Vagina (tissue), 2 donors: ENCODE measurements around the gene CLEC2A. TPM values are rescaled to one million over a fixed set of nuclear protein-coding genes. Genes with fewer than 3 reads are reported as not detected.
A peak's percentile ranks its signal among the peaks of the same experiment; 100 is the strongest.
"Not testable (repeated sequence)": the region's sequence is repeated elsewhere in the genome, so short reads cannot be mapped to it uniquely, and the experiment has no call there.

Source experiments
- DNase-seq, 2 donors: peaks; one replicate each; pipeline ENCODE4 v3.0.0-alpha.2; 2017; ENCODE audit errors: extremely low spot score in 2 of 2
- H3K27ac ChIP-seq: fragments of 200-600 bp; sonication (generic); one replicate; pipeline ENCODE4 v1.5.1; 2019
- H3K27me3 ChIP-seq: fragments of 200-600 bp; sonication (generic); one replicate; pipeline ENCODE4 v1.5.1; 2019
- H3K36me3 ChIP-seq, 2 donors: fragments of 200-600 bp; sonication (generic); one replicate each; pipeline ENCODE4 v1.5.1; 2017 to 2019
- H3K4me1 ChIP-seq: fragments of 200-600 bp; sonication (generic); one replicate; pipeline ENCODE4 v1.5.1; 2019
- H3K4me3 ChIP-seq, 2 donors: fragments of 200-600 bp; sonication (generic); 1 replicate in 1 of 2; 2 replicates in 1 of 2; pipeline ENCODE4 v1.5.1; 2016 to 2019
- H3K9me3 ChIP-seq: fragments of 200-600 bp; sonication (generic); one replicate; pipeline ENCODE4 v1.5.1; 2019
- CTCF ChIP-seq, 3 experiments: fragments of 450-650 bp in 2 of 3; fragments of 200-600 bp in 1 of 3; sonication (generic) in 1 of 3; IDR thresholded peaks; one replicate each; pipeline ENCODE4 v1.5.1; 2017 to 2019; ENCODE audit warnings: antibody characterized with exemption in 3 of 3, mild to moderate bottlenecking in 2 of 3, moderate library complexity in 2 of 3
- POLR2A ChIP-seq, 2 donors: fragments of 450-650 bp; IDR thresholded peaks; one replicate each; pipeline ENCODE4 v1.6.1; 2017; ENCODE audit warnings: antibody characterized with exemption in 2 of 2, mild to moderate bottlenecking in 2 of 2, moderate library complexity in 2 of 2
- POLR2AphosphoS5 ChIP-seq, 2 donors: sonication (generic); formaldehyde crosslinking; IDR thresholded peaks; one replicate each; pipeline ENCODE4 v1.9.0; 2017; ENCODE audit warnings: antibody characterized with exemption in 2 of 2, mild to moderate bottlenecking in 2 of 2, low read depth in 1 of 2; ENCODE audit not compliant: insufficient read depth in 1 of 2
- intact Hi-C: fragments of 100-400 bp; cut with DNase I; formaldehyde crosslinking; loops from one replicate; pipeline ENCODE4 v1.15.1; 2023
- total RNA-seq: library from RNA; depleted of rRNA; stranded (reverse); fragments of >200 nt; gene quantifications from one replicate; pipeline ENCODE4 v1.2.3, GENCODE V29; 2016

Gene CLEC2A
- total RNA-seq, 1 donor from 2014 or later, result not detected

- H3K27ac ChIP-seq, result no peak overlapping the region
- no peak overlapping the region for H3K4me3 ChIP-seq
- H3K36me3 ChIP-seq, result no peaks in the 10 kb centered on the region
- no peaks in the 10 kb centered on the region for H3K27me3 ChIP-seq
- no peaks in the 10 kb centered on the region for H3K4me1 ChIP-seq
- TF ChIP-seq CTCF (IDR thresholded peaks at IDR 0.05) (no peak), POLR2AphosphoS5 (IDR thresholded peaks at IDR 0.05; ENCODE audit: insufficient read depth in 1 of 2, low read depth in 1 of 2) (no peak), POLR2A (IDR thresholded peaks at IDR 0.05) (no peak)
- no peak for DNase-seq
- intact Hi-C loops, result no loop called here
- H3K9me3 ChIP-seq, result no peaks in the 10 kb centered on the region
These were observed 51.6 kb downstream of the CLEC2A start for GRCh38 chr12:9880532-9881078.

- peaks cover 19% of the 10 kb centered on the region for H3K4me1 ChIP-seq
- H3K9me3 ChIP-seq, intact Hi-C loops, H3K4me3 ChIP-seq, DNase-seq, H3K27ac ChIP-seq, H3K36me3 ChIP-seq, H3K27me3 ChIP-seq: not testable (repeated sequence)
These were observed 56.0 kb downstream of the CLEC2A start for GRCh38 chr12:9876120-9876519.

GRCh38 chr12:9872742-9873141, 59.4 kb downstream of the CLEC2A start:
- peak in 1 of 2 donors; percentile 42 for TF ChIP-seq POLR2AphosphoS5 (IDR thresholded peaks at IDR 0.05; ENCODE audit: insufficient read depth in 1 of 2, low read depth in 1 of 2)
- no peak for TF ChIP-seq POLR2A (IDR thresholded peaks at IDR 0.05)
- TF ChIP-seq CTCF (IDR thresholded peaks at IDR 0.05), result no peak
- DNase-seq, result no peak
- H3K4me3 ChIP-seq, result no peak overlapping the region

GRCh38 chr12:9872162-9872561, 60.0 kb downstream of the CLEC2A start:
- Histone ChIP-seq H3K36me3 (no peaks in the 10 kb centered on the region), H3K27me3 (no peaks in the 10 kb centered on the region), H3K27ac (no peak overlapping the region), H3K9me3 (no peaks in the 10 kb centered on the region), H3K4me3 (no peak overlapping the region), H3K4me1 (peaks cover 31% of the 10 kb centered on the region)
- intact Hi-C loops, result no loop called here
- TF ChIP-seq POLR2AphosphoS5 (IDR thresholded peaks at IDR 0.05; ENCODE audit: insufficient read depth in 1 of 2, low read depth in 1 of 2), result no peak
- TF ChIP-seq POLR2A (IDR thresholded peaks at IDR 0.05), result no peak
- TF ChIP-seq CTCF (IDR thresholded peaks at IDR 0.05), result no peak
- DNase-seq, result no peak

More at GRCh38 chr12:9872742-9873141, 59.4 kb downstream of the CLEC2A start:
- peaks cover 31% of the 10 kb centered on the region for H3K4me1 ChIP-seq
- no peaks in the 10 kb centered on the region for H3K9me3 ChIP-seq
- no peak overlapping the region for H3K27ac ChIP-seq
- no peaks in the 10 kb centered on the region for H3K36me3 ChIP-seq
- intact Hi-C loops, result no loop called here
- H3K27me3 ChIP-seq, result no peaks in the 10 kb centered on the region

GRCh38 chr12:9870286-9870866, 61.8 kb downstream of the CLEC2A start:
- Histone ChIP-seq H3K4me3 (peak overlapping the region; percentile 44 to 50), H3K27me3 (no peaks in the 10 kb centered on the region), H3K36me3 (no peaks in the 10 kb centered on the region), H3K27ac (peak overlapping the region; percentile 94), H3K4me1 (peaks cover 31% of the 10 kb centered on the region), H3K9me3 (no peaks in the 10 kb centered on the region)
- no peak for TF ChIP-seq CTCF (IDR thresholded peaks at IDR 0.05)
- TF ChIP-seq POLR2AphosphoS5 (IDR thresholded peaks at IDR 0.05; ENCODE audit: insufficient read depth in 1 of 2, low read depth in 1 of 2), result peak in 1 of 2 donors; percentile 13
- TF ChIP-seq POLR2A (IDR thresholded peaks at IDR 0.05), result no peak
- intact Hi-C loops, result no loop called here
- no peak for DNase-seq
